Measurements from ENCODE around the gene CIART.

- TF ChIP-seq CTCF (IDR thresholded peaks at IDR 0.05): no peak
- TF ChIP-seq ZFX (IDR thresholded peaks at IDR 0.05; ENCODE audit: borderline replicate concordance): no peak
Observed at GRCh38 chr1:150256554-150257341, 25.6 kb upstream of the CIART start.
